ENCODE results near the gene HSD3B1. TPM values are rescaled to one million over a fixed set of nuclear protein-coding genes. Genes with fewer than 3 reads are reported as not detected.

HSD3B1 gene
- polyA plus RNA-seq, 2 of the 4 experiments (the other 2 are of a cell fraction): not detected

DNA sequence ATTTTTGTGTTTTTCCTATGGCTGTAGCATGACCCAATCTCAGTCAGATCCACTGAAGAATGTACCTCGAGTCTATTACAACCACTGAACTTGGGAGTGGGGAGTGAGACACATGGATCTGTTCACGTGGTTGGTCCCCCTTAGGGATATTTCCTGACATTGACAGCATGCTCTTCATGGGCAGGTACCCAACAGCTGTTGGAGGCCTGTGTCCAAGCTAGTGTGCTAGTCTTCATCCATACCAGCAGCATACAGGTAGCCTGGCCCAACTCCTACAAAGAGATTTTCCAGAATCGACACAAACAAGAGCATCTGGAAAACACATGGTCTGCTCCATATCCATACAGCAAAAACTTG lies 34.2 kb upstream of the HSD3B1 start:
- FAIRE-seq: no peak
- Histone ChIP-seq H3K4me3 (no peak overlapping the region), H3K9me3 (no peaks in the 10 kb centered on the region), H3K4me2 (no peak overlapping the region), H3K4me1 (no peaks in the 10 kb centered on the region), H3K27ac (no peak overlapping the region)
- CTCF ChIA-PET: interaction anchor here (0.9 to 1.2 kb wide), 3 partner anchors 71 to 111 kb away, joined by 3 read pairs; no protein-coding TSS in a partner anchor
- DNase-seq (ENCODE audit: low read depth in 1 of 2, low spot score in 1 of 2): no peak
- ATAC-seq: no peak
- 3% methylated on average over 3 of the region's 3 CpGs for WGBS (ENCODE audit: missing lambda C conversion rate)
- POLR2A ChIA-PET: no interaction called here
- TF ChIP-seq ZC3H11A (IDR thresholded peaks at IDR 0.05) (no peak), SREBF2 (IDR thresholded peaks at IDR 0.05) (no peak), ZNF302 (CRISPR knock-in tag; IDR thresholded peaks at IDR 0.05) (no peak), EP300 (IDR thresholded peaks at IDR 0.05) (no peak), CTCF (IDR thresholded peaks at IDR 0.05) (no peak), KDM1A (IDR thresholded peaks at IDR 0.05; ENCODE audit: low read depth) (no peak), TP53 (CRISPR knock-in tag; IDR thresholded peaks at IDR 0.05) (no peak), NR3C1 (IDR thresholded peaks at IDR 0.05) (no peak), POLR2AphosphoS2 (conservative IDR thresholded peaks at IDR 0.05; ENCODE audit: low read length) (no peak), POLR2A (IDR thresholded peaks at IDR 0.05; ENCODE audit: low read length) (no peak), RNF2 (IDR thresholded peaks at IDR 0.05; ENCODE audit: borderline replicate concordance, low read depth) (no peak), ZSCAN20 (CRISPR knock-in tag; IDR thresholded peaks at IDR 0.05) (no peak), HOXA7 (CRISPR knock-in tag; IDR thresholded peaks at IDR 0.05) (no peak), EHF (CRISPR knock-in tag; IDR thresholded peaks at IDR 0.05) (no peak), JUNB (IDR thresholded peaks at IDR 0.05) (no peak), TFCP2L1 (CRISPR knock-in tag; IDR thresholded peaks at IDR 0.05) (no peak), HDAC2 (IDR thresholded peaks at IDR 0.05) (no peak), CBX8 (IDR thresholded peaks at IDR 0.05) (no peak)
- TF ChIP-seq, protein P1, sequence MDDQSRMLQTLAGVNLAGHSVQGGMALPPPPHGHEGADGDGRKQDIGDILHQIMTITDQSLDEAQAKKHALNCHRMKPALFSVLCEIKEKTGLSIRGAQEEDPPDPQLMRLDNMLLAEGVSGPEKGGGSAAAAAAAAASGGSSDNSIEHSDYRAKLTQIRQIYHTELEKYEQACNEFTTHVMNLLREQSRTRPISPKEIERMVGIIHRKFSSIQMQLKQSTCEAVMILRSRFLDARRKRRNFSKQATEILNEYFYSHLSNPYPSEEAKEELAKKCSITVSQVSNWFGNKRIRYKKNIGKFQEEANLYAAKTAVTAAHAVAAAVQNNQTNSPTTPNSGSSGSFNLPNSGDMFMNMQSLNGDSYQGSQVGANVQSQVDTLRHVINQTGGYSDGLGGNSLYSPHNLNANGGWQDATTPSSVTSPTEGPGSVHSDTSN (IDR thresholded peaks at IDR 0.05): no peak

GRCh38 chr1:119475866-119476439 lies 31.1 kb upstream of the HSD3B1 start:
- Histone ChIP-seq H3K4me1 (no peaks in the 10 kb centered on the region), H3K4me2 (0 out of 3 replicates have a peak overlapping the region, but pooled peaks have one; percentile 32), H3K27ac (peak overlapping the region in 1 of 2 experiments; percentile 33; a peak in 2 of 6 replicates), H3K9me3 (no peaks in the 10 kb centered on the region), H3K4me3 (no peak overlapping the region)
- POLR2A ChIA-PET: interaction anchor here (1.5 kb wide), 1 partner anchor 172 kb away, joined by 3 read pairs; the partner anchor contains the start of gene ZNF697
- DNase-seq (ENCODE audit: low read depth in 1 of 2, low spot score in 1 of 2) (peak; percentile 40 to 53), FAIRE-seq (no peak), ATAC-seq (peak; percentile 85 to 88)
- CTCF ChIA-PET: interaction anchor here (0.6 to 1.8 kb wide), 14 partner anchors 9 to 189 kb away, joined by 3 to 9 read pairs (median 4); no protein-coding TSS in a partner anchor
- TF ChIP-seq SMC3 (IDR thresholded peaks at IDR 0.05): peak; percentile 33; the same call in 1 of the 3 replicates
- no peak for TF ChIP-seq HMGXB4 (CRISPR knock-in tag; IDR thresholded peaks at IDR 0.05; ENCODE audit: borderline replicate concordance)
- TF ChIP-seq RAD21 (conservative IDR thresholded peaks at IDR 0.05 in 1 of 2, IDR thresholded peaks at IDR 0.05 in 1 of 2): peak; percentile 49 to 50; a peak in 4 of 5 replicates
- TF ChIP-seq CTCF (IDR thresholded peaks at IDR 0.05): peak; percentile 30
- WGBS (ENCODE audit: missing lambda C conversion rate): 15% methylated on average over 9 of the region's 9 CpGs

All from A549 (cell line).